DND-41 (cell line): Measurements from ENCODE around the gene C2CD3.

Experiments used
- ATAC-seq: fragments of 200-7000 bp; cut with Tn5 transposase; 3 replicates; pipeline ENCODE4 v1.9.1; 2021; ENCODE audit warnings: low read depth; ENCODE audit not compliant: insufficient read depth
- DNase-seq: peaks from one replicate; pipeline ENCODE4 v3.0.0-alpha.2; 2020
- H2AFZ ChIP-seq: 2 replicates; pipeline ENCODE4 v1.6.0; 2012; ENCODE audit warnings: low read depth, low read length
- H3K27ac ChIP-seq: 2 replicates; pipeline ENCODE4 v1.5.1; 2012; ENCODE audit warnings: low read length, inconsistent platforms
- H3K27me3 ChIP-seq: fragments of 200-600 bp; sonication (generic); 2 replicates; pipeline ENCODE4 v1.6.0; 2012; ENCODE audit warnings: low read length, mild to moderate bottlenecking, inconsistent platforms; ENCODE audit not compliant: insufficient read depth, poor library complexity
- H3K36me3 ChIP-seq: 2 replicates; pipeline ENCODE4 v1.5.1; 2012; ENCODE audit warnings: low read length, inconsistent platforms; ENCODE audit not compliant: insufficient read depth
- H3K4me1 ChIP-seq: 2 replicates; pipeline ENCODE4 v1.5.1; 2012; ENCODE audit warnings: mild to moderate bottlenecking, low read length; ENCODE audit not compliant: insufficient read depth
- H3K4me2 ChIP-seq: 2 replicates; pipeline ENCODE4 v1.6.0; 2012; ENCODE audit warnings: mild to moderate bottlenecking, moderate library complexity, low read length, inconsistent platforms; ENCODE audit not compliant: insufficient read depth
- H3K4me3 ChIP-seq, 2 experiments: fragments of 200-600 bp in 1 of 2; shearing (Covaris generic) in 1 of 2; 2 replicates each; pipeline ENCODE4 v1.5.1; 2012 to 2016; ENCODE audit warnings: inconsistent platforms in 2 of 2, low read length in 2 of 2, mild to moderate bottlenecking in 2 of 2, low read depth in 1 of 2, moderate library complexity in 1 of 2
- H3K79me2 ChIP-seq: 2 replicates; pipeline ENCODE4 v1.6.0; 2012; ENCODE audit warnings: low read length, inconsistent platforms; ENCODE audit not compliant: insufficient read depth
- H3K9ac ChIP-seq: 2 replicates; pipeline ENCODE4 v1.6.0; 2012; ENCODE audit warnings: low read depth, mild to moderate bottlenecking, inconsistent platforms, low read length, moderate library complexity
- H3K9me3 ChIP-seq: 2 replicates; pipeline ENCODE4 v1.5.1; 2012; ENCODE audit warnings: low read length, moderate library complexity, mild to moderate bottlenecking, inconsistent platforms; ENCODE audit not compliant: insufficient read depth, severe bottlenecking
- H4K20me1 ChIP-seq: 2 replicates; pipeline ENCODE4 v1.6.0; 2012; ENCODE audit warnings: low read length; ENCODE audit not compliant: insufficient read depth
- CTCF ChIP-seq: IDR thresholded peaks from 2 replicates; pipeline ENCODE4 v1.5.1; 2012; ENCODE audit warnings: borderline replicate concordance, low read length, moderate library complexity, mild to moderate bottlenecking; ENCODE audit not compliant: poor library complexity, severe bottlenecking; ENCODE audit errors: extremely low read depth
- EZH2 ChIP-seq: IDR thresholded peaks from 3 replicates; pipeline ENCODE4 v1.6.1; 2012; ENCODE audit warnings: borderline replicate concordance, low read depth, mild to moderate bottlenecking, moderate library complexity, low read length, inconsistent platforms; ENCODE audit not compliant: severe bottlenecking

The C2CD3 gene

GRCh38 chr11:74057249-74058151 is 113.3 kb downstream of the C2CD3 start:
- H3K27ac ChIP-seq = no peak overlapping the region

DNA sequence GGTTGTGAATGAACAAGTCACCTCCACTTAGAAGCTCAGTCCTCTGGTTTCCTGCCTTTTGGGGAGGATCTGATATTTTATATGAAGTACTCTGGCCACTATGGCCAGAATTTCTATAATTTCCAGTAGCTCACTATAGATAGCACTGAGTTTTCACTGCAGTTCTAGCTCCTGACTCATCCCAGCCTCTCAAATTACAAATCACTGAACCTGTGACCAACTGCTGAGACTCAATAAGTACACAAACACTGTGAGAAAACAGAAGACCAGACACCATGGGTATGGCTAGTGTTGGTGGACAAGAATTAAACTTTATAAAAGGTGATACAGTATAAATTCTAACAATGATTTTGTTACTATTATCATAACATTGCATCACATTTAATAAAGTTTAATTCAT is 114.9 kb downstream of the C2CD3 start:
- no peaks in the 10 kb centered on the region for H3K9me3 ChIP-seq
- no peak overlapping the region for H3K9ac ChIP-seq
- TF ChIP-seq CTCF = no peak
- TF ChIP-seq EZH2 = no peak
- no peak overlapping the region for H3K27ac ChIP-seq
- H3K79me2 ChIP-seq = no peaks in the 10 kb centered on the region
- no peaks in the 10 kb centered on the region for H3K27me3 ChIP-seq
- H2AFZ ChIP-seq = no peak overlapping the region
- H3K4me1 ChIP-seq = no peaks in the 10 kb centered on the region
- H4K20me1 ChIP-seq = no peaks in the 10 kb centered on the region
- no peak overlapping the region for H3K4me3 ChIP-seq
- no peak overlapping the region for H3K4me2 ChIP-seq
- H3K36me3 ChIP-seq = peaks cover 54% of the 10 kb centered on the region
- DNase-seq (no peak), ATAC-seq (no peak)

More at GRCh38 chr11:74057249-74058151, 113.3 kb downstream of the C2CD3 start:
- Histone ChIP-seq H3K36me3 (peaks cover 44% of the 10 kb centered on the region), H2AFZ (no peak overlapping the region), H3K27me3 (no peaks in the 10 kb centered on the region), H4K20me1 (no peaks in the 10 kb centered on the region), H3K79me2 (no peaks in the 10 kb centered on the region), H3K9ac (no peak overlapping the region), H3K4me1 (no peaks in the 10 kb centered on the region), H3K4me3 (no peak overlapping the region), H3K9me3 (no peaks in the 10 kb centered on the region), H3K4me2 (no peak overlapping the region)
- no peak for DNase-seq
- TF ChIP-seq EZH2 = no peak
- TF ChIP-seq CTCF = no peak
- no peak for ATAC-seq

GRCh38 chr11:74050465-74050864 is 120.3 kb downstream of the C2CD3 start:
- Histone ChIP-seq H3K4me3 (no peak overlapping the region), H3K9ac (no peak overlapping the region), H3K36me3 (peaks cover 73% of the 10 kb centered on the region), H2AFZ (no peak overlapping the region), H3K4me2 (no peak overlapping the region), H3K9me3 (no peaks in the 10 kb centered on the region), H3K4me1 (no peaks in the 10 kb centered on the region), H3K27me3 (no peaks in the 10 kb centered on the region), H3K79me2 (no peaks in the 10 kb centered on the region), H3K27ac (no peak overlapping the region), H4K20me1 (no peaks in the 10 kb centered on the region)
- no peak for TF ChIP-seq EZH2
- TF ChIP-seq CTCF = no peak
- DNase-seq = no peak
- ATAC-seq = no peak
